HUES6 (cell line): ENCODE measurements around the gene TCP11L2.

Experiments used
- H3K27ac ChIP-seq: 2 replicates; pipeline ENCODE4 v1.7.0; 2013; ENCODE audit warnings: low read depth, mild to moderate bottlenecking, low read length, inconsistent platforms
- H3K27me3 ChIP-seq: 2 replicates; pipeline ENCODE4 v1.6.1; 2013; ENCODE audit warnings: low read length; ENCODE audit not compliant: control insufficient read depth, insufficient read depth
- H3K36me3 ChIP-seq: 2 replicates; pipeline ENCODE4 v1.6.1; 2013; ENCODE audit warnings: low read length; ENCODE audit not compliant: control insufficient read depth, insufficient read depth
- H3K4me1 ChIP-seq: 2 replicates; pipeline ENCODE4 v1.6.1; 2013; ENCODE audit warnings: low read length; ENCODE audit not compliant: control insufficient read depth, insufficient read depth
- H3K4me3 ChIP-seq: 2 replicates; pipeline ENCODE4 v1.5.1; 2013; ENCODE audit warnings: low read depth, low read length
- H3K9ac ChIP-seq: one replicate; pipeline ENCODE4 v1.6.1; 2013; ENCODE audit warnings: mild to moderate bottlenecking, low read length
- H3K9me3 ChIP-seq: 2 replicates; pipeline ENCODE4 v1.6.1; 2013; ENCODE audit warnings: low read depth, low read length; ENCODE audit not compliant: control insufficient read depth, insufficient read depth

Gene TCP11L2

DNA sequence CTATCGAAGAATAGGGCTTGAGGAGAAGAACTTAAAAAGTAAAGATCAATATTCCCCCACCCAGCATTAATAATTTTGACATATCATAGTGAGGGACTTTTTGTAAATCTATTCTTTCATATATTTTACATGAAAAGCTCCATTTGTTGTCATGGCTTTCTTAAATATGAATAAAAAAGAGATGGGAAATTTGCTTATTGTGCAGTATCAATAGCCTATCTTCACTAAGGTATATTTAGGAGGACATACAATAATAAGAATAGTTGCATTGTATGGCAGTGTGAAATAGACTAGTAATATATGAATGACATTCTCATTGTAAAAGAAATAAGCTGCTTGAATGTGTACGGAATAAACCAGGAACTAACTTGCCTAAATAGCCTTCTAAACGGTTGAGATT, 5.5 kb upstream of the TCP11L2 start:
- Histone ChIP-seq H3K9me3 (no peaks in the 10 kb centered on the region), H3K4me1 (peaks cover 16% of the 10 kb centered on the region), H3K27ac (no peak overlapping the region), H3K4me3 (no peak overlapping the region), H3K36me3 (no peaks in the 10 kb centered on the region), H3K27me3 (no peaks in the 10 kb centered on the region), H3K9ac (no peak overlapping the region)

DNA sequence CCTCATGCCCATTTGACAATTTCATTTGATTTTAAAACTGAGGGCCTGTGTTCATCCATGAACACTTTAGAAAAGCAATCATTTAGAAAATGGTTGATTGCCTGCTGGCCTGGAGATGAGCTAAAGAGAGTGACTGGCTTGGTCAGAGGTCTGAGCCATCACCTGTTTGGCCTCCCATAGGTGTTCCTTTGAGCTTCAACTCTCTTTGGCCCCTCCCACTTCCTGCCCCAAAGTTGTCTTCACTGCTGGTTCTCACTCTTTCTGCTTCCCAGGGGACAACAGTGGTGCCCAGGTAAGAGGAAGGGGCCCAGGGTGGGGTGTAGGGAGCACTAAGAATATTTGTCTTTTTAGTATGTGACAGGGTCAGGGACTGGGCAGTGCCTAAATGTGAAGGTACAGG, 4.9 kb upstream of the TCP11L2 start:
- no peaks in the 10 kb centered on the region for H3K36me3 ChIP-seq
- H3K9ac ChIP-seq = no peak overlapping the region
- H3K4me3 ChIP-seq = no peak overlapping the region

DNA sequence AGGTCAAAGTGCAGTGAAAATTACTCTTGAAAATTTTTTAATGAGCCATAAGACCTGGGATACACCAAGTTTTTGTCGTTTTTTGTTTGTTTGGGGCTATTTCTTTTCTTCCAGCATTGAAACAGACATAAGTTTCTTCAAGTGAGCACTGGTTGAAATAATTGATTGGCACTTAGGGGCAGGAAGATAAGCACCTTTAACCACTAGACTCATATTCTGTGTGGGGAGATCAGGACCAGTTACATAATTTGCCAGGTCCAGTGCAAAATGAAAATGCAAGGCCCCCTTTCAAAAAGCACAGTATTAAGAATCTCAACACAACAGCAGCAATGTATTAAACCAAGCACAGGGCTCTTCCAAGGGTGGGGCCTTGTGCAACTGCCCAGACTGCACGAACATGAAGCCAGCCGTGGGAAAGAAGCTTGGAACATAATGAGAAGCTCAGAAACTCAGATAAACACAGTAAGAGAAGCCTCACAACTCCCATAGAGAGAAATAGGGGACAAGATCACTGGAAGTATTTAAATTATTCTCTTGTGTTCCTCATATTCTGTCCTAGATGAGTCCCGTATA, 3.2 kb upstream of the TCP11L2 start:
- Histone ChIP-seq H3K27ac (no peak overlapping the region), H3K36me3 (no peaks in the 10 kb centered on the region)

More for the DNA sequence above, 4.9 kb upstream of the TCP11L2 start:
- no peaks in the 10 kb centered on the region for H3K27me3 ChIP-seq
- H3K4me1 ChIP-seq = peaks cover 16% of the 10 kb centered on the region
- H3K27ac ChIP-seq = no peak overlapping the region
- H3K9me3 ChIP-seq = no peaks in the 10 kb centered on the region

DNA sequence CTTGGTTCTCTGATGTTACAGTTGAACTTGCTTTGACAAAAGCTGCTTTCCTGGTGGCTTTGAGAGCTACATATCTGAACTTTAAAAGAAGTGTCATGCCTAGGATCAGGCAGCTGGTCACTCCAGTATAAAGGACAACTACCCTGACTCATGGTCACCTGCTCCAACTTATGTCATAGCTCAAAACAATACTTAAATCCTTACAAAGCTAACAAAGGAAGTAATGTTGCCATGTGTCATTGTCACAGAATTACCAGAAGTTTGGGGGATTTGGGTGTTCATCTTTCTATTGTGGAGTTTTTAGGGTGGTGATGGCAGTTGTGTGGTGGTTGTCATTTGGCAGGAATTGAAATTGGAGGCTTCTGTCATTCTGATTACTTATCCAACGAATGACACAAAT, 1.8 kb upstream of the TCP11L2 start:
- Histone ChIP-seq H3K4me3 (no peak overlapping the region), H3K36me3 (no peaks in the 10 kb centered on the region), H3K9ac (no peak overlapping the region), H3K27ac (no peak overlapping the region), H3K27me3 (no peaks in the 10 kb centered on the region), H3K4me1 (peaks cover 27% of the 10 kb centered on the region), H3K9me3 (no peaks in the 10 kb centered on the region)

More for the DNA sequence above, 3.2 kb upstream of the TCP11L2 start:
- no peak overlapping the region for H3K4me3 ChIP-seq
- peaks cover 22% of the 10 kb centered on the region for H3K4me1 ChIP-seq
- H3K9me3 ChIP-seq = no peaks in the 10 kb centered on the region
- H3K27me3 ChIP-seq = no peaks in the 10 kb centered on the region
- H3K9ac ChIP-seq = no peak overlapping the region

DNA sequence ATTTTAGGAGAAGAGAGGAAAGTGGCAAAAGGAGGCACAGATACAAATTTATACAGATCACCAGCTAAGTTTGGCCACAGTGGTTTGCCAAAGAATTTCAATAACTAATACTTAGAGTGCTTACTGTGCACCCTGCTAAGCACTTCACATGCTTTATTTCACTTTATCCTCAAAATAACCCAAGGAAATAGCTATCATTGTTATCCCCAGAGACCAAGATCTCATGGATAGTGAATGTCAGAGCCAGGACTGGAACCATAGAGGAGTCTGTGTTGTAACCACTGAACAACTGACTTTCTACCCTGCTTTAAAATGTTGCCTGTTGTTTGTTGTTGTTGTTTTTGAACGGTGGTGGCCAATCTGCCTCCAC, 1.3 kb upstream of the TCP11L2 start:
- H3K27me3 ChIP-seq = no peaks in the 10 kb centered on the region
- peaks cover 29% of the 10 kb centered on the region for H3K4me1 ChIP-seq
- no peaks in the 10 kb centered on the region for H3K9me3 ChIP-seq
- no peak overlapping the region for H3K9ac ChIP-seq
- H3K27ac ChIP-seq = no peak overlapping the region
- no peaks in the 10 kb centered on the region for H3K36me3 ChIP-seq
- peak overlapping the region; percentile 82 for H3K4me3 ChIP-seq

DNA sequence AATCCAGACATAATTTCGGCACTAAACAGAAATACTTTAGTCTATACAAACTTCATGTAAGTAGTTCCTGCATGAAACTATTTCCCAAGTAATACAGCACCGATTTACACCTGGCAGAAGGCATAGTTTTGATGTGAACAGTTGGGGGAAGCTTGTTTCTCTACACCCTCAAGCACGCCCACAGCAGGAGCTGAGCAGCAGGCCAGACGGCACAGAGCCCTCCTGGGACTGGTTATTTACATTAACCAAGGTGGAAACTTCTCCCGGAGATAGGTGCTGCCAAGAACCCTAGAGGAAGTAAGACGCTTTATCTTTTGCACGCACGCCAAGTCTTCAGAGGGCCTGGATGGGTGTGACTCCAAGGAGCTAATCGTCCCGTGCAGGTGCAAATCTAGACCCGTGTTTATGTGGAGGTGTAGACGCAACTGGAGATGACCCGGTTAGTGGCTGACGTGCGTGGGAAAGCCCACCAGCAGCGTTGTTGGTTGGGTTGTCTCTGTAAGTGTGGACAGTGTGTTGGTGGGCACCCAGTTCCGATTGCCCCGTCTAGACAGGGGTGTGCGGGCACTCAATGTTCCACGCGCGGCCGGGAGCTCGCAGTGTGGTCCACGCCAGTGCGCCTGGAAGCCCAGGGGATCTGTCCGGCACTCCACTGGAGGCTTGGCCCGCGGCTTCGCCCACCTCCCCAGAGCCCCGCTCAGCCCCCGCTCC, 767 bp upstream of the TCP11L2 start:
- H3K27ac ChIP-seq = no peak overlapping the region
- no peaks in the 10 kb centered on the region for H3K9me3 ChIP-seq
- no peaks in the 10 kb centered on the region for H3K36me3 ChIP-seq
- peak overlapping the region; percentile 46 for H3K9ac ChIP-seq
- H3K4me3 ChIP-seq = peak overlapping the region; percentile 82
- H3K4me1 ChIP-seq = peaks cover 29% of the 10 kb centered on the region
- no peaks in the 10 kb centered on the region for H3K27me3 ChIP-seq

DNA sequence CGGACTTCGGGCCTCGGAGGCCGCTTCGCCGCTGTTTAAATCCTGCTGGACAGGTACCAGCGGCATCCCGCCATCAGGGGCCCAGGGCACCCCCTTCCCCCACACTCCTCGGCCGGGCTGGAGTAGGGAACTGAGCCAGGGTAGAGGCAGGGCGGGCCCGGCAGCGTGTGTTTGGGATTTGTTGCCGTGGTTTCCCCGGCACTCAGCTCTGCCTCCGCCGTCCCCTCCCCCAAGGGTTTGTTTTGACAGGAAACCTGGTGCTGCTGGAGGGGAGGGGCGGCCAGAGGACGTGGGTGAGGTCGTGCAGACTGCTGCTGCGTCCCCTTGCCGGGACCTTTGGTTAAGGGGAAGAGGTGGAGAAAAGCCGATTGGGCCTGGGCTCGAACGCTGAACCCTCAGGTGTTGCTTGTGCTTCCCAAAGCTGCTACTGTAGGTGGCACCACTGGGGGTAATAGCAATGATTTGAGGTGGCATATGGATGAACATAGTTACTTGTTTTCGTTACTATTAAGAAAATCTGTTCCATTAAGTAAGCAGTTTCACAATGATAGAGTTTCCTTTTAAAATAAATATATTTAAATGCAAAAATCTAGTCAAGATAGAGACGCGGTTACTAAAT, 778 bp downstream of the TCP11L2 start:
- no peaks in the 10 kb centered on the region for H3K27me3 ChIP-seq
- peaks cover 22% of the 10 kb centered on the region for H3K4me1 ChIP-seq
- peak overlapping the region; percentile 99 for H3K9ac ChIP-seq

DNA sequence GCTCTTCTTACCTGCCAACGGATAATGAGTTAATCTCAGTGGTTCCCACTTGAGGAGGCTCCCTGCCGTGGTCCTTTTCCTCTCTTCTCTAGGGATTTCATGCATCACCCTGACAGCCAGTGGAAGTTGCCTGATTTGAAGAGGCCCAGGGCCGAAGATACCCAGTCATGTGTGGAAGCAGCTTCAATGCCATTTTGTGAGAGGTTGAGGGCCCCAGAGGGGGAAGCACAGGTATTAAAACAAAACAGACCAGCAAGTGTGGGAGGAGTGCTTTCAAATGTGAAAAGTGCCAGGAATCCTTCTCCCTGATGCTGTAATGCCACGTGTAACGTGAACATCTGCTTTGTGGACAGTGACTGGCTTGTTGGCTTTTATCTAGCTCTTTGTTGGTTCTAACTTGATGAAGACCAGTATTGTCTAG, 1.5 kb downstream of the TCP11L2 start:
- Histone ChIP-seq H3K4me1 (peaks cover 22% of the 10 kb centered on the region), H3K27ac (no peak overlapping the region), H3K9me3 (no peaks in the 10 kb centered on the region), H3K27me3 (no peaks in the 10 kb centered on the region), H3K4me3 (peak overlapping the region; percentile 100; the same call in 1 of the 2 replicates), H3K36me3 (no peaks in the 10 kb centered on the region), H3K9ac (no peak overlapping the region)

More for the DNA sequence above, 778 bp downstream of the TCP11L2 start:
- H3K9me3 ChIP-seq = no peaks in the 10 kb centered on the region
- H3K4me3 ChIP-seq = peak overlapping the region; percentile 100
- H3K27ac ChIP-seq = peak overlapping the region; percentile 100
- H3K36me3 ChIP-seq = no peaks in the 10 kb centered on the region

DNA sequence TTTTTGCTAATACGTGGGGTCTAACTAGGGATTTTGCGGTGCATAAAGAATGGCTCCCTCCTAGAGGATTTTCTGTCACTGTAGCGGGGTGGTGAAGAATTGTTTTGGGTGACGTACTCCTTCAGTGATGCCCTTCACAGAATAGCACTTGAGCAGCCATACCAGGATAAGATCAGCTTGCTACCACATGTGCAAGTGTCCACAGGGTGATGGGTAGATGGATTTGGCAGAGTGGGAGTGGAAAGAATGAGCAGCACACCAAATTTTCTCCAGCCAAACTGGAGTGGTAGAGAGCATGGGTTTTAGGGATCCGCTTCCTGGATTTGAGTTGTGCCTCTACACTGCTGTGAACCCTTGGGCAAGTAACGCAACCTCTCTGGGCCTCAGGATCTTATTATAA, 2.3 kb downstream of the TCP11L2 start:
- H3K9ac ChIP-seq = no peak overlapping the region
- H3K4me3 ChIP-seq = no peak overlapping the region
- H3K27me3 ChIP-seq = no peaks in the 10 kb centered on the region
- no peaks in the 10 kb centered on the region for H3K36me3 ChIP-seq
- H3K4me1 ChIP-seq = peaks cover 22% of the 10 kb centered on the region
- no peaks in the 10 kb centered on the region for H3K9me3 ChIP-seq
- H3K27ac ChIP-seq = no peak overlapping the region

DNA sequence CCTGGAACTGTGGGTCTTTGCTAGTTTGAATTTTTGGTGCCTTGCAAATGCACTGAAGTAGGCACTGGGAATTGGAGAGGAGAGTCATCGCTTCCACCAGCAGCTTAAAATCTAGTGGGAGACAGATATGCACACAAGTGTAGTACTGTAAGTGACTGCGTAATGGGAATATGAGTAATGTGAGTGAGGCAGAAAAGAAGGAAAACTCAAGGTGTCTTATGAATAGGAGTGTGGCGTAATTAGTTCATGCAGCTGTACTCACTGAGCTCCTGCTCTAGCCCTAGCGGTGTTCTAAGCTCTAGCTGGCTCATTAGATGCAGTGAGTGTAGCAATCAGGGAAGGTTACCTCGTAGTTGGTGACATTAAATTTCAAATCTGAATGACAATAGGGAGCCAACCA, 2.8 kb downstream of the TCP11L2 start:
- no peak overlapping the region for H3K9ac ChIP-seq
- no peak overlapping the region for H3K27ac ChIP-seq
- no peaks in the 10 kb centered on the region for H3K36me3 ChIP-seq

DNA sequence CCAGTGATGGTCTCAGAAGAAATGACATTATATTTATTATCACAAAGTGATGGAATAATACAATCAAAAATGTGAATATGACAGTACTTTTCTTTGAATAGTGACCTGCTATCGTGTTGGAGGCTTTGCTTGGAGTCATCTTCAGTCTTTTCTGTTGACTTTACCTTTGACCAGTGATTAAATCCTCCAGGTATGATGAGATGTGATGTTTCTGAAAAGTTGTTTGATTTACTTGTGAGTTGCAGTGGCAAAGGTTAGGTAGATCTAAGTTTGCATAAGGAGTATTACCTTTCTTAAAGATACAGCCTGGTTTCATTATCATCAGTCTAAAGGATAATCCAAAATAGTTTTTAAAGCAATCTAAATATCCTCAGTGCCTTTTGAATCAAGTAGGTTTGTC, 4.6 kb downstream of the TCP11L2 start:
- Histone ChIP-seq H3K36me3 (no peaks in the 10 kb centered on the region), H3K9me3 (no peaks in the 10 kb centered on the region), H3K27ac (no peak overlapping the region), H3K9ac (no peak overlapping the region), H3K27me3 (no peaks in the 10 kb centered on the region), H3K4me3 (no peak overlapping the region), H3K4me1 (peaks cover 13% of the 10 kb centered on the region)

More for the DNA sequence above, 2.8 kb downstream of the TCP11L2 start:
- Histone ChIP-seq H3K4me1 (peaks cover 22% of the 10 kb centered on the region), H3K4me3 (no peak overlapping the region), H3K9me3 (no peaks in the 10 kb centered on the region), H3K27me3 (no peaks in the 10 kb centered on the region)
